Body of pancreas (tissue), 4 donors: Measurements from ENCODE around the gene EIF2AK2.
A peak's percentile ranks its signal among the peaks of the same experiment; 100 is the strongest.

ENCODE experiments used
- POLR2A ChIP-seq, 3 donors: fragments of 450-650 bp; IDR thresholded peaks; one replicate each; pipeline ENCODE4 v1.6.1; 2016; ENCODE audit warnings: antibody characterized with exemption in 3 of 3, mild to moderate bottlenecking in 2 of 3
- TF ChIP-seq, protein P1 (sequence below), 7 experiments: fragments of 450-650 bp in 4 of 7; fragments of 200-600 bp in 3 of 7; sonication (generic) in 3 of 7; IDR thresholded peaks; one replicate each; pipeline ENCODE4 v1.5.1; 2016 to 2019; ENCODE audit warnings: antibody characterized with exemption in 7 of 7

DNA sequence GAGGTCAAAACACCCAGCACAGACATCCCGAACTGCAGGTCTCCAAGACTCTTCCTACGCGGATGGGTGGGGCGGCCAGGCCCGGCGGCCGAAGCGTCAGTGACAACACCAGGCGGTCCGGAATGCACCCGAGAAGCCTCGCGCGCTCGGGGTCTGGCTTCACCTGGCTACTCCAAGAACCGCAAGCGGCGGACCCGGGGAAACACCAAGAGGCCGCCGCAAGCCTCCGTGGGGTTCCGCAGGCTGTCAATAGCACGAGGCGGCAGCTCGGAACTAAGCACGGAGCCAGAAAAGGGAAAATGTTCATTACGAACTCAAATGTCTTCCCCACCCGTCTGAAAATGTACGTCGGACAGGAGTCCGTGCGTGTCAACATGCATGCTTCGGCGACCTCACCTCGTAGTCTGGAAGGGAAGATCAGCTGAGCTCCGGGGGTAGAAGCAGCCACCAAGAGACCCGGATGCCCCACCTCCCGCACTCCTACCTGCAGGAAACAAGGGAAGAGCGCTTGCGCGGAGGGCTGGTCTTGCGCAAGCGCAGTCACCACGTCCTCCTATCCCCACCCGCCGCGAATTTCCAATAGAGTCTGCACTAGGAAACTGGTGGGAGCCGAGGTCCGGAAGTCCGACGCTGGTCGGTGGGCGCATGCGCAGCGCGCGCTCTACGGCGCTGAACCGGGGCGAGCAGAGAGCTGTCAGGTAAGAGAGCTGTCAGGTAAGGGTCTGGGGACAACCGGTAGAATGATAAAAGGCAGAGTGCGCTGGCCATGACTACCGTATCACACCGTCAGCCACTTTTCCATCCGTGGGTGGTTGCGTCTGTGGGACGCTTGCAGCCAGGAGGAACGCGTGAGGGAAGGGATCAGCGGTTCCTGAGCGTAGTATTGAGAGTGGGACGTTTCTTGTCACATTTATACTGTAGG lies 72.6 kb downstream of the EIF2AK2 start, which contains the start of the genes GPATCH11 and HEATR5B:
- peak; percentile 27 to 86 (median 83) for TF ChIP-seq POLR2A (IDR thresholded peaks at IDR 0.05)
- TF ChIP-seq, protein P1, sequence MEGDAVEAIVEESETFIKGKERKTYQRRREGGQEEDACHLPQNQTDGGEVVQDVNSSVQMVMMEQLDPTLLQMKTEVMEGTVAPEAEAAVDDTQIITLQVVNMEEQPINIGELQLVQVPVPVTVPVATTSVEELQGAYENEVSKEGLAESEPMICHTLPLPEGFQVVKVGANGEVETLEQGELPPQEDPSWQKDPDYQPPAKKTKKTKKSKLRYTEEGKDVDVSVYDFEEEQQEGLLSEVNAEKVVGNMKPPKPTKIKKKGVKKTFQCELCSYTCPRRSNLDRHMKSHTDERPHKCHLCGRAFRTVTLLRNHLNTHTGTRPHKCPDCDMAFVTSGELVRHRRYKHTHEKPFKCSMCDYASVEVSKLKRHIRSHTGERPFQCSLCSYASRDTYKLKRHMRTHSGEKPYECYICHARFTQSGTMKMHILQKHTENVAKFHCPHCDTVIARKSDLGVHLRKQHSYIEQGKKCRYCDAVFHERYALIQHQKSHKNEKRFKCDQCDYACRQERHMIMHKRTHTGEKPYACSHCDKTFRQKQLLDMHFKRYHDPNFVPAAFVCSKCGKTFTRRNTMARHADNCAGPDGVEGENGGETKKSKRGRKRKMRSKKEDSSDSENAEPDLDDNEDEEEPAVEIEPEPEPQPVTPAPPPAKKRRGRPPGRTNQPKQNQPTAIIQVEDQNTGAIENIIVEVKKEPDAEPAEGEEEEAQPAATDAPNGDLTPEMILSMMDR (IDR thresholded peaks at IDR 0.05), result no peak
